Cardiac fibroblast (primary cell): ENCODE results near the gene NTPCR.

Source experiments
- DNase-seq, 2 donors: peaks; one replicate each; pipeline versions ENCODE4 v3.0.0 to v3.0.0-alpha.2; 2010; ENCODE audit warnings: low read depth in 2 of 2
- H3K4me3 ChIP-seq, 2 donors: replicated peaks in 1 of 2; 1 replicate in 1 of 2; 2 replicates in 1 of 2; pipeline ENCODE4 v1.5.1; 2011; ENCODE audit warnings: low read depth in 2 of 2, low read length in 2 of 2, mild to moderate bottlenecking in 2 of 2, moderate library complexity in 1 of 2
- TF ChIP-seq, protein P1 (sequence below): IDR thresholded peaks from one replicate; pipeline ENCODE4 v1.5.1; 2011; ENCODE audit warnings: low read depth, mild to moderate bottlenecking, low read length, inconsistent platforms

The NTPCR gene

DNA sequence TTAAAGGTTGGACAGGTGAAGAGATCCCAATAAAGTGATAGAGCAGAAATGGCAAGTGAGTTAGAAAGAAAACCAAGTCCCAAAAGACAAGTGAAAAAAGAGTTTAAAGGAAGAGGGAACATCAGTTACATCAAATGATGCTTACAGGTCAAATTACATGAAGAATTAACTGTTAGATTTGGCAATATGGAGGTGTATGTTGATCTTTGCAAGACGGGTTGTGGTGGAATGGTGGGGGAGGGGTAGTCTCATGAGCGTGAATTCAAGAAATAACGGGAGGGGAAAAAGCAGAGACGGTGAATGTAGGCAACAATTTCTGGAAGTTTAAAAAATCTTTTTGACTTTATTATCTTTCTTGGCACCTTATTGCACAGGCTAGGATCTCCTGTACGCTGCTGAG, 76.6 kb downstream of the NTPCR start:
- no peak overlapping the region for H3K4me3 ChIP-seq
- TF ChIP-seq, protein P1, sequence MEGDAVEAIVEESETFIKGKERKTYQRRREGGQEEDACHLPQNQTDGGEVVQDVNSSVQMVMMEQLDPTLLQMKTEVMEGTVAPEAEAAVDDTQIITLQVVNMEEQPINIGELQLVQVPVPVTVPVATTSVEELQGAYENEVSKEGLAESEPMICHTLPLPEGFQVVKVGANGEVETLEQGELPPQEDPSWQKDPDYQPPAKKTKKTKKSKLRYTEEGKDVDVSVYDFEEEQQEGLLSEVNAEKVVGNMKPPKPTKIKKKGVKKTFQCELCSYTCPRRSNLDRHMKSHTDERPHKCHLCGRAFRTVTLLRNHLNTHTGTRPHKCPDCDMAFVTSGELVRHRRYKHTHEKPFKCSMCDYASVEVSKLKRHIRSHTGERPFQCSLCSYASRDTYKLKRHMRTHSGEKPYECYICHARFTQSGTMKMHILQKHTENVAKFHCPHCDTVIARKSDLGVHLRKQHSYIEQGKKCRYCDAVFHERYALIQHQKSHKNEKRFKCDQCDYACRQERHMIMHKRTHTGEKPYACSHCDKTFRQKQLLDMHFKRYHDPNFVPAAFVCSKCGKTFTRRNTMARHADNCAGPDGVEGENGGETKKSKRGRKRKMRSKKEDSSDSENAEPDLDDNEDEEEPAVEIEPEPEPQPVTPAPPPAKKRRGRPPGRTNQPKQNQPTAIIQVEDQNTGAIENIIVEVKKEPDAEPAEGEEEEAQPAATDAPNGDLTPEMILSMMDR, result no peak
- DNase-seq, result no peak

DNA sequence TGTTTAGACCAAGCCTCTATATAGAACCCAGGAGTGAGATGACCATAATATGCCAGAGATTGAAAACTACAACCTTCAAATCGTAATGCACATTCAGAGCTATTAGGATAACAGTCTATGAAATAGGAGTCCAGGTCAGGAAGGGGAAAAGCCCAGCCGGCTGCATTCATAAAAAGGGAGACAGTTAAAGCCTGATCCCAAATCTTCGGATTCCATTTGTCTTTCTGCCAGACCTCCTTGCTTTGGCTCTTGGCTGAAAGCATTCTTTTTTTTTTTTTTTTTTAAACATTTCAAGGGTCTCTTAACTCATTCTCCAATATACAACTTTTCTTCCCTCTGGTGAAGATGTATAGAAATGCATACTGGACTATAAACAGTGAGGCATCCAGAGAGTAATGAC, 81.1 kb downstream of the NTPCR start:
- DNase-seq, result no peak
- no peak overlapping the region for H3K4me3 ChIP-seq
- TF ChIP-seq, protein P1, result no peak

DNA sequence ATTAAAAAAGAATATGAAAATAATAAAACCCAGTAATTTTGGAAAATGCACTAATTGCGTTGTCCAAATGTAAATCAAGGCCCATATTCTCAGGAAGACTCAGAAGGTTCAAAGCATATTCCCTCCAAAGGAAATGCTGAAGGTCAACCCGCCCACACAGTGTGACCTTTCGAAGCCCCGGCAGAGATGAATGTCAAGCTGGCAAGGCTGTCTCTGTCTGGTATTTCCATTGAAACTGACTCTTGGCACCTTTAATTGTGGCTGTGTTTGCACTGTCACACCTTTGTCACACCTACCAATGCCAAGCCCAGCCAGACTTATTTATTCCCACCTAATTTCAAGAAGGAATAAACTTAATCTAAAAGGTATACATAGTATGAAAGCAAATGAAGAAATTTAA, 82.5 kb downstream of the NTPCR start:
- H3K4me3 ChIP-seq, result no peak overlapping the region
- no peak for DNase-seq
- TF ChIP-seq, protein P1, result no peak

DNA sequence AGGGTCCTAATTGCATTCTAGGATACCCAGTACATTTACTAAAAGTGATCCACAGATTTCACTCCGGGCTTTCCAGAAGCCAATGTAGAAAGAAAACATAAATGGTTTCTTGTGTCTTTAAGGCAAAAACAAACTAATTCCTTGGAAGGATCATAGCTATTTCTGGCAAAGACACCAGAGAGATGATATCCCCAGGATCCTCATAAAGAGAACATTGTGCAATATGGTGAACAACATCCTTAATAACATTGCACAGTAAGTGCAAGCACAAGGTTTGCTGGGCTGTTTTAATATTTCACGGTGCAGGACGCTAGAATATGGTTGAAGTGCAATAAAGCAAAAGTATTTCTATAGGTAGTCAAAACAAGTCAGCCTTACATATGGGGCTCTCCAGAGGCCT, 83.0 kb downstream of the NTPCR start:
- peak; percentile 53 to 77 for DNase-seq
- no peak overlapping the region for H3K4me3 ChIP-seq

More for the DNA sequence above, 83.0 kb downstream of the NTPCR start:
- TF ChIP-seq, protein P1, result no peak
